Hepatocyte (in vitro differentiated cells): ENCODE measurements around the gene OLFM1.

ENCODE experiments used
- EZH2 ChIP-seq: fragments of 200-600 bp; sonication (generic); IDR thresholded peaks from 2 replicates; pipeline ENCODE4 v1.6.1; 2016; ENCODE audit warnings: antibody characterized with exemption, mild to moderate bottlenecking, borderline replicate concordance
- EZH2phosphoT487 ChIP-seq: fragments of 200-600 bp; sonication (generic); IDR thresholded peaks from one replicate; pipeline ENCODE4 v1.6.1; 2018; ENCODE audit warnings: antibody characterized with exemption, mild to moderate bottlenecking, low read depth, moderate library complexity; ENCODE audit not compliant: unreplicated experiment, severe bottlenecking
- TF ChIP-seq, protein P1 (sequence below): fragments of 200-600 bp; sonication (generic); IDR thresholded peaks from 2 replicates; pipeline ENCODE4 v1.5.1; 2016; ENCODE audit warnings: antibody characterized with exemption, mild to moderate bottlenecking; ENCODE audit not compliant: poor library complexity

DNA sequence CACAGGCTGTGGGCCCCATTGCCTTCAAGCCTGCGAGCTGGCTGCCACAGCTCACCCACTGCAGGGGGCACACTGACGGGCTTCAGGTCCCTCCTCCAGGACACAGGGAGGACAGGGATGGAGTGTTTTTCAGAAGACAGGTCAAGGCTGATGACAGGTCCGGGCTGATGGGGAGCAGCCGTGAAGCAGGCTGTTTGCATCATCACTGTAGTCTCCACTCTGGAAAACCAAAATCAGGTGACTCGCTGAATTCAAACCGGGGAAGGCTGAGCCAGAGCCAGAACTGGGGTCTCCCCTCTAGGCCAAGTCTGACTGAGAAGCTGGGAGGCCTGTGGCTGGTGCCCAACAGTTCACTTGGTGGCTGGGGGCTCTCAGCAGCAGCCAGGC lies 48.5 kb downstream of the OLFM1 start:
- TF ChIP-seq, protein P1, sequence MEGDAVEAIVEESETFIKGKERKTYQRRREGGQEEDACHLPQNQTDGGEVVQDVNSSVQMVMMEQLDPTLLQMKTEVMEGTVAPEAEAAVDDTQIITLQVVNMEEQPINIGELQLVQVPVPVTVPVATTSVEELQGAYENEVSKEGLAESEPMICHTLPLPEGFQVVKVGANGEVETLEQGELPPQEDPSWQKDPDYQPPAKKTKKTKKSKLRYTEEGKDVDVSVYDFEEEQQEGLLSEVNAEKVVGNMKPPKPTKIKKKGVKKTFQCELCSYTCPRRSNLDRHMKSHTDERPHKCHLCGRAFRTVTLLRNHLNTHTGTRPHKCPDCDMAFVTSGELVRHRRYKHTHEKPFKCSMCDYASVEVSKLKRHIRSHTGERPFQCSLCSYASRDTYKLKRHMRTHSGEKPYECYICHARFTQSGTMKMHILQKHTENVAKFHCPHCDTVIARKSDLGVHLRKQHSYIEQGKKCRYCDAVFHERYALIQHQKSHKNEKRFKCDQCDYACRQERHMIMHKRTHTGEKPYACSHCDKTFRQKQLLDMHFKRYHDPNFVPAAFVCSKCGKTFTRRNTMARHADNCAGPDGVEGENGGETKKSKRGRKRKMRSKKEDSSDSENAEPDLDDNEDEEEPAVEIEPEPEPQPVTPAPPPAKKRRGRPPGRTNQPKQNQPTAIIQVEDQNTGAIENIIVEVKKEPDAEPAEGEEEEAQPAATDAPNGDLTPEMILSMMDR = no peak
- no peak for TF ChIP-seq EZH2phosphoT487
- TF ChIP-seq EZH2 = no peak
